Measurements from ENCODE around the gene SCO1.
"Not testable (repeated sequence)": the region's sequence is repeated elsewhere in the genome, so short reads cannot be mapped to it uniquely, and the experiment has no call there.

The SCO1 gene

DNA sequence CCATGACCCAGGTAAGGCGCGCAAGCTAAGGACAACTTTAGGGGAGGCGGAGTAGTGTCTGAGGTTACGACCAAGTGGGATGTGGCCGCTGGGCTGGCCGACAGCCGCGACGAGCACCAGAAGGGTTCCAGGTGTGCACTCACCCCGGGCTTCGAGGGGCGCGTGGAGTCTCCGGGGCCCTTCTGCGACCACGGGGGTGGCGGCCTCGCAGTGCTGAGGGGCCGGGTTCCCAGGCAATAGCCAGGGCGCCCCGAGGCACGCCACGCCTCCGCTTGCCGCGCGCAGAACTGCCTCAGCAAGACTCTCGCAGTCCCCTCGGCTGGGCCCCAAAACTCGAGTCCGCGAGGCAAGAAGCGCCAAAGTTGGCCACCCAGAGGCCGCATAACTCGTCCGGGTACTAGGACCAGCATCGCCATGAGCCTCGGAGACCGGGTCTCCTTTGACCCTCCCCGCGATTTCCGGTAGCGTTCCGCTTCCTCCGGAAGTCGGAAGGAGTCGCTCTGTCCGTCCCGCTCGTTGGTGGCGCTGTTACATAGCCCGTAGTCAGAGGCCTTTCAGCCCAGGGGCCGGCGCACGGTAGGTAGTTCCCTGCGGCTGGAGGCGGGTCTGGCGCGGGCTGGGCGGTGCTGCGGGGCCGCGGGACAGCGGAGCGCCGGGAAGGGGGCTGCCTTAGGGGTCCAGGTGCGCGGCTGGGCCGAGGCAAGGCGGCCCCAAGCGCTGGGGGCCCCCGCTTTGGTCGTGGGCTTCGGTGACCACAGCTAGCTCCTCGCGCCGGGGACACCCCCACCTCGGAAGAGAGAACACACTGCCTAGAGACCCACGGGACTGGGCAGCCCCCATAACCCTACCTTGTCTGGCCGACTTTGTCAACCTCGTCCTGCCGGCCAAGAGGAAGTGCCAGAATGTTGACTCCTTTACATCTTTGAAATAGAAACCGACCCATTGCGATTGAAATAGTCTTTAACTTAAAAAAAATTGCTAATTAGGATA lies at the start of gene SCO1, which contains the start of gene ADPRM:
SCO1 (minus strand) TSS at position 442 of the 990 bp plus-strand sequence; CDS start at position 416, 26 bp downstream.
ADPRM (plus strand) TSS at position 503 of the 990 bp plus-strand sequence. CDS start 7,333 bp downstream, outside the sequence.
- DNase-seq = peak; percentile 58

DNA sequence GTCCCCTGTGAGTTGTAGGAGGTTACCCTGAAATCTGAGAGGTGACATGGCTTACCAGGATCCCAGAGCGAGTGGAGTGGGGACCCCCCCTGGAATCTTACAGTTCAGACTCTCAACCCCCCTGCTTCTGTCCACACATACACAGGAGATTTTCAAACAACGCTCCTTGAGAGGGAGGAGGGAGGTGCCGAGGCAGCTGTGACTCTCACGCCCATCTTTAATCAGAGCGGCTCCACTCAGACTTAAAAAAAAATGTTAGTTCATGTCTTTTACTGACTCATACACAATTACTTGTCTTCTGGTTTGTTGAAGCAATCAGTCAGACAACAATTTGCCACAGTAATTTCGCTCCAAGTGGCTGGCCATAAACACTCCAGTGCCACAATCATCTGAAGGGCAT lies 47.9 kb upstream of the SCO1 start:
- no peak for DNase-seq

DNA sequence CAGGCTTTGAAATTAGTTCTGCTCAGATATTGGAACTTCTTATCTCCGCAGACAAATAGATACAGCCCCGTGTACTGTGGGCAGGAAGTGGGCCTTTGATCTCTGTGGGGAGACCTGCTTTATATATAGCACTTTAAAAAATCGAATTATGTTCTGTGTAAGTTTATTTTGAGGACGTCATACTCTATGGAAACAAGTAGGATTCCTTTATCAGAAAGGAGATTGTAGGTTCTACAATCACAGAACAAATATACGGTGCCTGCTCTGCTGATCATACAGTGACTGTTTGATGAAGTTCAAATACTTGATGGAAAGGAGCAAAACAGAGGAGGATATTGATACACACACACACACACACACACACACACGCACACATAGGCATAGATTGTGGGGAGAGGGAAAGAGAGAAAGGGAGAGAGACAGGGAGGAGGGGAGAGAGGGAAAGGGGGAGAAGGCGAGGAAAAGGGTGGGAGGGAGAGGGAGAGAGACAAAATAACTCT lies 47.2 kb upstream of the SCO1 start:
- no peak for DNase-seq

DNA sequence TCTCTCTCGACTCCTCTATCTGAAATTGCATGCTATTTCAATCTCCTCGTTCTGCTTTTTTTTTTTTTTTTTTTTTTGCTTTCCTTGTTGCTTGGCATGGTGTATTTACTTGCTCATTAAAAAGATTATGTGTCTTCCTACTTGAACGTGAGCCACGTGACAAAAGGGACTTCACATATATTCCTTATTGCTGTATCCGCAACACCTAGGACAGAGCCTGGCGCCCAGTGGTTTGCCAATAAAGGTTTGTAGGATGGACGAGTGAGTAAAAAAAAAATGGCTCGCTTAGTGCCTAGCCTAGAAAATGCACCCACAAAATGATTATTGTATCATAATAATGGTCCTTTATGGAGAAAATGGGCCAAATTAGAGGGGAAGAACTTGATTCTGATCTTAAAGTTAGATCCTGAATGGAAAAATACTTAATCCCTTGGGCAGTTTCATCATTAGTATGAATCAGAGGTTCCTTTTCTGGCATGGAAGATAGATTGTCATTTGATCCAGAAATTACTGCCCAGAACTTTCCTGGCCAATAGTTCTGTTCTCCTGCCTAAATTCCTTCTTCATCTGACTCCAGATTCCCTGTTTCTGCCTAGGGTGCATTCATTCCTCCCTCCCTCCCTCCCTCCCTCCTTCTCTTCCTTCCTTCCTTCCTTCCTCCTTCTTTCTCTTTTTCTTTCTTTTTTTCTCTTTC lies 46.1 kb upstream of the SCO1 start:
- DNase-seq = no peak

DNA sequence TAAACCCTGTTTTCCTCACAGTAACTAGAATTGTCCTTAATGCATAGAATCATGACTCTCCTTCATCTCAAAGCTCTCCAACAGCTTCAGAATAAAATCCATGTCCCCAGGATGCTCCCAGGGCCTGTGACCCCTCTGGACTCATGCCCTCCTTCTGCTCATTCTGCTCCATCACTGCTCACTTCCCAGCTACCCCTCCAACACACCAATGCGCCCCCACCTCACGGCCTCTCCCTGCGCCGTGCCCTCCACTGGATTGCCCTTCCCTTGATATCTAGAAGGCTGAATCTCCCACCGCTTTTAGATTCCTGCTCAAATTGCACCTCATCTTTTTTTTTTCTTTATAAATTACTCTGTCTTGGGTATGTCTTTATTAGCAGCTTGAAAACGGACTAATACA lies 45.1 kb upstream of the SCO1 start:
- no peak for DNase-seq

GRCh38 chr17:10741416-10742135 lies 44.2 kb upstream of the SCO1 start:
- DNase-seq = no peak

DNA sequence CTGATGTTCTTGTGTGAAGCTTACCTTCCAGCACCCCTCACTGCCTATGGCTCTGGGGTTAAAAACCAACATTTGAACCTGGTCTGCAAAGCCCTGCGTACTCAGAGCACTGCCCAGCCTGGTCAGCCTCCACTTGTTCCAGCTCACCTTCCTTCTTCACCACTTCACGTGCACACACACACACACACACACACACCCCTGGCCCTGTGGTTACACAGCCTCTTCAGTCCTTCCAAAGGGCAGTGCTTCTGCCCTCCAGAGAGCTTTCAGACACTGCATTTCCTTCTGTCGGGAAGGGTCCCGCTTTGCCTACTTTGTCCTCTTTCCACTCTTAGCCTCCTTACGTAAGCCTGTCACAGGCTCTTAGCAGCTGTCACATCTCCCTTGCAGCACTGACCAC lies 42.1 kb upstream of the SCO1 start:
- no peak for DNase-seq

- DNase-seq = no peak
These were observed 41.4 kb upstream of the SCO1 start for GRCh38 chr17:10738521-10739258.

DNA sequence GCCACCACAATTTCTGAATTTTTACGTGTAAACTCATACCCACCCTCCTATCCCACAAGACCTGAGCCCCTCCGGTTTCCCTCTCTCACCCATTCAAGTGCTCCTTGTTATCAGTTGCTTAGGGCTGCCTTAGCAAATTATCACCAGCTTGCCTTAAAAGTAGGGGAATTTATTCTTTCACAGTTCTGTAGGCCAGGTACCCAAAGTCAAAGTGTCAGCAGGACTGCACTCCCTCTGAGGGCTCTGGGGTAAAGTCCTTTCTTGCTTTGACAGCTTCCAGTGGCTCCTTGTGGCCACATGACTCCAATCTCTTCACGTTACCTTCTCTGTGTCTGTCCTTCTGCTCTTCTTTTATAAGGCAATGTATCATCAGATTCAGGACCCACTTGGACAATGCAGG lies 40.4 kb upstream of the SCO1 start:
- DNase-seq = no peak

GRCh38 chr17:10737168-10737622 lies 39.9 kb upstream of the SCO1 start:
- DNase-seq = no peak

GRCh38 chr17:10735821-10736220 lies 38.5 kb upstream of the SCO1 start:
- no peak for DNase-seq

GRCh38 chr17:10735251-10735650 lies 37.9 kb upstream of the SCO1 start:
- no peak for DNase-seq

DNA sequence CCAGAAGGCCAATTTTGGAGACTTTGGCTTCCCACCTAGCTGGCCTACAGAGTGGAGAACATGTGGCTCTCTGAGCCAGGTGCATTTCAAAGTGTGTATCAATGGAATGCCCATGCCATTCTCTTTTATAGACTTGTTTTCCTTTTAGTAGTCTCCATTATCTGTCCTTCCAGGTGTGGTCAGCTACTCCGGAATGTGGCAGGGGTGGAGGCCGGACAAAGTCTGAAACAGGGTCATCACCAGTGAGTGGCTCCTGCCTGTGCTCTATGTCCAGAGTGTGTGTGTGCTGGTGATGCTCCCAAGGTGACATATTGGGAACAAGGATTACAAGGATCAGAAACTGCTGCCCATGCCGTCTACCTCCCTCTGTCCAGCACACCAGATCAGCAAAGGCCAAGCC lies 36.3 kb upstream of the SCO1 start:
- no peak for DNase-seq

- DNase-seq = not testable (repeated sequence)
These were observed 34.8 kb upstream of the SCO1 start for GRCh38 chr17:10732121-10732520.

DNA sequence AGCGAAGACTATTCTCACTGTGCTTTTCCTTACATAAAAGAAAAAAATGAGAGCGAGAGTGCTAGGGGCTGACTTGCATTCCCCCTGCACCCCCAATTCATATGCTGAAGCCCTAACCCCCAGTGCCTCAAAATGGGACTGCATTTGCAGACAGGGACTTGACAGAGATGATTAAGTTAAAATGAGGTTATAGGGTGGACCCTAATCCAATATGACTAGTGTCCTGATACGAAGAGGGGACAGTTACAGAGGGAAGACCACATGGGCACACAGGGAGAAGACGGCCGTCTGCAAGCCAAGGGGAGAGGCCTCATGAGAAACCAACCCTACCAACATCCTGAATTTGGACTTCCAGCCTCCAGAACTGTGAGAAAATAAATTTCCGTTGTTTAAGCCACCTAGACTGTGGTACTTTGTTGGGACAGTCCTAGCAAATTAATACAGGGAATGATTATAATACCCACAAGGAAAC lies 34.1 kb upstream of the SCO1 start:
- no peak for DNase-seq

DNA sequence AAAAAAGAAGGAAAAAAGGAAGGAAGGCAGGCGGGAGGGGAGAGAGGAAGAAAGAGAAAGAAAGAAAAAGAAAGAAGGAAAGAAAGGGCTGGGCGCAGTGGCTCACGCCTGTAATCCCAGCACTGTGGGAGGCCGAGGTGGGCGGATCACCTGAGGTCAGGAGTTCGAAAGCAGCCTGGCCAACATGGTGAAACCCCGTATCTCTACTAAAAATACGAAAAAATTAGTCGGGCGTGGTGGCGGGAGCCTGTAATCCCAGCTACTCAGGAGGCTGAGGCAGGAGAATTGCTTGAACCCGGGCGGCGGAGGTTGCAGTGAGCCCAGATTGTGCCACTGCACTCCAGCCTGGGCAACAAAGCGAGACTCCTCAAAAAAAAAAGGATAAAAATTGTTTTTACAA lies 32.9 kb upstream of the SCO1 start:
- DNase-seq = not testable (repeated sequence)

DNA sequence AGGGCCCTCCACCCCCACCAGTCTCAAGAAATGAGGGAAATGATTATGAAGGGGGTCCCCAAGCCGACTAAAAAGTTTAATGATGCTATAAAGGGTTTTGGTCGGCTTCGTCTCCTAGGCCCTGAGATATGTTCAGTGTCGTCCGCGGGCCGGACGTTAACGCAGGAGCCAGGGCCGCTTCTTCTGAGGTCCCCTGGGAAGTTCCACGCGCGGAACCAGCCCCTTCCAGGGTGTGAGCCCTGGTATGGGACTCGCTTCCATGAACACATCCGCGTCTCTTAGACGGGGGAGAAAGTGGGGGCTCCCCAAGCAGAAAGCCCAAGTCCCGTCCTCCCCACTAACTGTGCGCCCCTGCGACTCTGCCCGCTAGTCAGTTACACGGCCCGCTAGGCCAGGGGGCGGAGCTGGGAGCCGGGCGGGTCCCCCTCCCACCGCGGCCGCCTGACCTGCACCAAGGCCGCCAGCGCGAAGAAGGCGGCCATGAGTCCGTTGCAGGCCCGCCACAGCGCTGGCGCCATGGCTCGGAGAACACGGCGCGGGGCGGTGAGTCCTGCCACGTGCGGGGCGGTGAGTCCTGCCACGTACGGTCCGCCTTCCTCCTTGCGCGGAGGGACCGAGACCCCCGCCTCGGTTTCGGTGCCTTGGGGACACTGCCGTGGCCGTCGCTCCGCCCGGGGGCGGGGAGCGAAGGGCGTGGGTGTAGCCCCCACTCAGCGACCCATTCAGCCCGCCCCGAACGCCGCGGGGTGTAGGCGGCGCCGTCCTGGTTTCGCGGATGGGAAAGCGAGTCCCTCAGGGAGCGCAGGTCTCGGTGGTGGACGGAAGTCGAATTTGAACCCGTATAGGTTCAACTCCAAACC lies 32.2 kb upstream of the SCO1 start, which contains the start of gene TMEM220:
TMEM220 (minus strand) TSS at position 690 of the 860 bp plus-strand sequence; CDS start at position 518, 172 bp downstream.
- no peak for DNase-seq

DNA sequence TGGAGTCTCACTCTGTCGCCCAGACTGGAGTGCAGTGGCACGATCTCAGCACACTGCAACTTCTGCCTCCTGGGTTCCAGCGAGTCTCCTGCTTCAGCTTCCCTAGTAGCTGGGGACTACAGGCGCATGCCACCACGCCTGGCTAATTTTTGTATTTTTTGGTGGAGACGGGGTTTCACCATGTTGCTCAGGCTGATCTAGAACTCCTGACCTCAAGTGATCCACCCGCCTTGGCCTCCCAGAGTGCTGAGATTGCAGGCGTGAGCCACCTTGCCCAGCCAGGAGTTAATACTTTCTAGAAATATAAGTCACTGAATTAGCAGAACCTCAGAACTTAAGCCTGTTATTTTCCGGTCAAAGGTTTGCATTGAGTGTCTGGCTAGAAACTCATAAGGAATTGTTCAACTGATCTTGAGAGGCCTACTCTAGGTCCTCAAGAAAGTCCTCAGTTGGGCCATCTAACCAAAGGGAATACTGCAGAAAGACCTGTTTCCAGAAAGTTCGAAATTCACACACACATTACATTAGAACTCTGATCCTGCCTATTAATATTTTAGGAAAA lies 31.1 kb upstream of the SCO1 start:
- DNase-seq = no peak

DNA sequence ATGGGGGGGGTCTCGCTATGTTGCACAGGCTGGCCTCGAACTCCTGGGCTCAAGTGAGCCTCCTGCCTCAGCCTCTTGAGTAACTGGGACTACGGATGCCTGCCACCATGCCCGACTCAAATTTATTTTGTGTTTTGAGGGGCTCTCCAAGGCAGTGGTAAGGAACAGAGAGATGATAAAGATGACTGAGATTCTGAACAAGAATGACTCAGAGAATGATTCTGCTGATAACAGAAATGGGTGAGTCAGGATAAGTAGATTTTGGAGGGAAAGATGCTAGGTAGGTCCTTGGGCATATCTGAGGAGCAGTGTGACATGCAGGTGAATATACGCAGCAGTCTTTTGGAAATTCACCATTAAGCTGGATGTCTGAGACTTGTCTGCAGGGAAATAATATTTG lies 29.9 kb upstream of the SCO1 start:
- no peak for DNase-seq

GRCh38 chr17:10726196-10726595 lies 28.9 kb upstream of the SCO1 start:
- no peak for DNase-seq

GRCh38 chr17:10725262-10725661 lies 27.9 kb upstream of the SCO1 start:
- no peak for DNase-seq
